OCI-LY7 (cell line): ENCODE data around the gene DPM2. TPM values are rescaled to one million over a fixed set of nuclear protein-coding genes. Genes with fewer than 3 reads are reported as not detected.

ENCODE experiments used
- BruUV-seq: library from RNA; stranded (reverse); fragments of 400-500 nt; replicated peaks from 2 replicates; lab custom pipeline; 2021; lab: Mats Ljungman, UMichigan
- CTCF ChIA-PET: fragments of 300-600 bp; sonication (Branson Sonifier 250); formaldehyde crosslinking; loops from one replicate; lab custom pipeline; 2022; ENCODE audit warnings: antibody characterized with exemption; ENCODE audit not compliant: unreplicated experiment; lab: Charles Lee
- POLR2A ChIA-PET: fragments of 300-600 bp; sonication (Branson Sonifier 250); formaldehyde crosslinking; loops from one replicate; lab custom pipeline; 2022; ENCODE audit warnings: antibody characterized with exemption; lab: Charles Lee
- DNase-seq: peaks from one replicate; pipeline ENCODE4 v3.0.0-alpha.2; 2015; ENCODE audit warnings: low spot score
- H2AFZ ChIP-seq: fragments of 200-600 bp; sonication (generic), shearing (Covaris generic); 2 replicates; pipeline ENCODE4 v1.6.1; 2014; ENCODE audit warnings: mild to moderate bottlenecking, antibody characterized with exemption, low read length, moderate library complexity
- H3K27ac ChIP-seq: fragments of 200-600 bp; sonication (generic); 2 replicates; pipeline ENCODE4 v1.5.1; 2014; ENCODE audit warnings: mixed run types, low read depth, mild to moderate bottlenecking, moderate library complexity, low read length, inconsistent platforms; ENCODE audit not compliant: poor library complexity, severe bottlenecking
- H3K36me3 ChIP-seq: fragments of 200-600 bp; sonication (generic); 2 replicates; pipeline ENCODE4 v1.6.1; 2014; ENCODE audit warnings: mild to moderate bottlenecking, antibody characterized with exemption, low read length, moderate library complexity, mixed read lengths; ENCODE audit not compliant: insufficient read depth
- H3K4me1 ChIP-seq: fragments of 200-600 bp; sonication (generic); 2 replicates; pipeline ENCODE4 v1.5.1; 2014; ENCODE audit warnings: mild to moderate bottlenecking, low read length; ENCODE audit not compliant: insufficient read depth, poor library complexity, severe bottlenecking
- H3K4me2 ChIP-seq: fragments of 200-600 bp; sonication (generic); 2 replicates; pipeline ENCODE4 v1.6.1; 2014; ENCODE audit warnings: mild to moderate bottlenecking, low read length
- H3K4me3 ChIP-seq: fragments of 200-600 bp; sonication (generic); 2 replicates; pipeline ENCODE4 v1.5.1; 2014; ENCODE audit warnings: mild to moderate bottlenecking, low read depth, low read length; ENCODE audit not compliant: poor library complexity, severe bottlenecking
- H3K79me2 ChIP-seq: fragments of 200-600 bp; sonication (generic); 2 replicates; pipeline ENCODE4 v1.6.1; 2016; ENCODE audit warnings: low read depth, mild to moderate bottlenecking, low read length, moderate library complexity, mixed read lengths; ENCODE audit not compliant: insufficient read depth
- H3K9me2 ChIP-seq: fragments of 200-600 bp; sonication (generic); 2 replicates; pipeline ENCODE4 v1.6.1; 2016; ENCODE audit warnings: mild to moderate bottlenecking, low read length, mixed read lengths; ENCODE audit not compliant: insufficient read depth
- H3K9me3 ChIP-seq: fragments of 200-600 bp; sonication (generic); 2 replicates; pipeline ENCODE4 v1.6.1; 2014; ENCODE audit warnings: mild to moderate bottlenecking, mixed run types, low read length, mixed read lengths
- H4K20me1 ChIP-seq: fragments of 200-600 bp; sonication (generic); 2 replicates; pipeline ENCODE4 v1.6.1; 2014; ENCODE audit warnings: mild to moderate bottlenecking, antibody characterized with exemption, low read length, moderate library complexity, mixed read lengths; ENCODE audit not compliant: insufficient read depth
- CTCF ChIP-seq: fragments of 200-600 bp; sonication (generic); conservative IDR thresholded peaks from 2 replicates; pipeline ENCODE4 v1.5.1; 2014; ENCODE audit warnings: mild to moderate bottlenecking, antibody characterized with exemption, low read length, moderate library complexity, mixed read lengths
- EZH2phosphoT487 ChIP-seq: fragments of 200-600 bp; sonication (generic); IDR thresholded peaks from 2 replicates; pipeline ENCODE4 v1.6.1; 2018; ENCODE audit warnings: low read depth, borderline replicate concordance, mild to moderate bottlenecking, mixed run types, antibody characterized with exemption, low read length, moderate library complexity, mixed read lengths
- intact Hi-C: fragments of 100-400 bp; cut with micrococcal nuclease; formaldehyde crosslinking; loops from one replicate; pipeline ENCODE4 v1.10.0; 2022; ENCODE audit not compliant: unreplicated experiment
- total RNA-seq, 2 experiments: library from RNA; depleted of rRNA in 1 of 2; stranded (reverse); fragments of >200 nt in 1 of 2; shearing (Covaris generic) in 1 of 2; gene quantifications; 2 replicates each; pipeline ENCODE4 v1.2.3, GENCODE V29; 2014 to 2022

DPM2 gene
- total RNA-seq, 2 experiments from 2014 or later = 49.7 to 50.7 TPM

GRCh38 chr9:127912296-127912695 is 25.4 kb downstream of the DPM2 start:
- peaks cover 53% of the 10 kb centered on the region for H3K4me1 ChIP-seq
- ChIA-PET POLR2A (no interaction called here), CTCF (interaction anchor here (0.8 kb wide), 1 partner anchor 42 kb away, joined by 3 read pairs; no protein-coding TSS in a partner anchor)
- TF ChIP-seq CTCF (no peak), EZH2phosphoT487 (no peak)
- 0 out of 2 replicates have a peak, but pooled peaks cover 3% of the 10 kb centered on the region for H4K20me1 ChIP-seq
- peak overlapping the region; percentile 57 for H3K4me2 ChIP-seq
- H3K4me3 ChIP-seq = peak overlapping the region; percentile 32
- DNase-seq = no peak
- BruUV-seq = no TSS peak
- intact Hi-C loops = no loop called here
- H3K36me3 ChIP-seq = peaks cover 81% of the 10 kb centered on the region
- H3K27ac ChIP-seq = peak overlapping the region; percentile 65
- H3K79me2 ChIP-seq = peaks cover 39% of the 10 kb centered on the region
- no peaks in the 10 kb centered on the region for H3K9me2 ChIP-seq
- no peak overlapping the region for H2AFZ ChIP-seq
- H3K9me3 ChIP-seq = no peaks in the 10 kb centered on the region

- DNase-seq = no peak
- Histone ChIP-seq H3K4me1 (peaks cover 68% of the 10 kb centered on the region), H3K4me2 (peak overlapping the region; percentile 57), H3K27ac (peak overlapping the region; percentile 65), H2AFZ (no peak overlapping the region), H3K9me3 (no peaks in the 10 kb centered on the region), H4K20me1 (0 out of 2 replicates have a peak, but pooled peaks cover 3% of the 10 kb centered on the region), H3K36me3 (peaks cover 76% of the 10 kb centered on the region), H3K79me2 (peaks cover 30% of the 10 kb centered on the region), H3K4me3 (peak overlapping the region; percentile 32), H3K9me2 (no peaks in the 10 kb centered on the region)
- intact Hi-C loops = no loop called here
- no peak for TF ChIP-seq EZH2phosphoT487
- peak; percentile 62 for TF ChIP-seq CTCF
- CTCF ChIA-PET = interaction anchor here (1.0 kb wide), 1 partner anchor 11 kb away, joined by 3 read pairs; no protein-coding TSS in a partner anchor
- POLR2A ChIA-PET = no interaction called here
- BruUV-seq = no TSS peak
Measured at GRCh38 chr9:127910613-127911205, 26.9 kb downstream of the DPM2 start.

GRCh38 chr9:127909839-127910273 is 27.8 kb downstream of the DPM2 start:
- ChIA-PET POLR2A (no interaction called here), CTCF (interaction anchor here (0.6 kb wide), 1 partner anchor 20 kb away, joined by 3 read pairs; no protein-coding TSS in a partner anchor)
- no peak overlapping the region for H3K4me2 ChIP-seq
- H3K79me2 ChIP-seq = peaks cover 23% of the 10 kb centered on the region
- H3K27ac ChIP-seq = no peak overlapping the region
- intact Hi-C loops = loop anchor here (10.0 kb wide), 1 partner anchor 775 kb away; the partner anchor contains the start of gene SET
- H3K9me3 ChIP-seq = no peaks in the 10 kb centered on the region
- peaks cover 69% of the 10 kb centered on the region for H3K36me3 ChIP-seq
- no peak overlapping the region for H3K4me3 ChIP-seq
- no peak overlapping the region for H2AFZ ChIP-seq
- H4K20me1 ChIP-seq = 0 out of 2 replicates have a peak, but pooled peaks cover 3% of the 10 kb centered on the region
- no peaks in the 10 kb centered on the region for H3K9me2 ChIP-seq
- no TSS peak for BruUV-seq
- H3K4me1 ChIP-seq = peaks cover 68% of the 10 kb centered on the region
- DNase-seq = no peak
- no peak for TF ChIP-seq EZH2phosphoT487
- TF ChIP-seq CTCF = no peak
